CD4-positive, alpha-beta T cell treated with Interleukin-10 for 1 hour (primary cell): ENCODE measurements around the gene ZNF407.

Experiments used
- DNase-seq: peaks from one replicate; pipeline ENCODE4 v3.0.0-alpha.2; 2020

ZNF407 gene

GRCh38 chr18:75063615-75064512 is 466.2 kb downstream of the ZNF407 start:
- no peak for DNase-seq

DNA sequence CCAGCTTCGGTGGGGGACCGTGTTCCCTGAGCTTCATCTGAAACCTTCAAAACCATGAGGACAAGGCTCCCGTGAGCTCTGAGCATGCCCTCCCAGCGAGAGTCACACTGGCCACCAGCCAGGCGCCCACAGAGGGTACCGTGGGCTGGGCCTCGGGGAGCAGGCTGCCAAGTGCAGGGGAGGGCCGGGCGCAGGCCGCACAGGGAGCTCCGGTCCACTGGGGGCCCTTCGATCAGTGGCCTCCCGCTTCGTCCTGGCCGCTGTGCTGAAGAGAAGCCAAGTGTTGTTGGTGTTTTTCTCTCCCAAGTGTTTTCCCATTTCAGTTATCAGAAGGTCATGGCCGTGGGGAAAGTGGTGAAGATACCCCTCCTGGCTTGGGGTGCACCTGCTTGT is 466.8 kb downstream of the ZNF407 start:
- DNase-seq = no peak

DNA sequence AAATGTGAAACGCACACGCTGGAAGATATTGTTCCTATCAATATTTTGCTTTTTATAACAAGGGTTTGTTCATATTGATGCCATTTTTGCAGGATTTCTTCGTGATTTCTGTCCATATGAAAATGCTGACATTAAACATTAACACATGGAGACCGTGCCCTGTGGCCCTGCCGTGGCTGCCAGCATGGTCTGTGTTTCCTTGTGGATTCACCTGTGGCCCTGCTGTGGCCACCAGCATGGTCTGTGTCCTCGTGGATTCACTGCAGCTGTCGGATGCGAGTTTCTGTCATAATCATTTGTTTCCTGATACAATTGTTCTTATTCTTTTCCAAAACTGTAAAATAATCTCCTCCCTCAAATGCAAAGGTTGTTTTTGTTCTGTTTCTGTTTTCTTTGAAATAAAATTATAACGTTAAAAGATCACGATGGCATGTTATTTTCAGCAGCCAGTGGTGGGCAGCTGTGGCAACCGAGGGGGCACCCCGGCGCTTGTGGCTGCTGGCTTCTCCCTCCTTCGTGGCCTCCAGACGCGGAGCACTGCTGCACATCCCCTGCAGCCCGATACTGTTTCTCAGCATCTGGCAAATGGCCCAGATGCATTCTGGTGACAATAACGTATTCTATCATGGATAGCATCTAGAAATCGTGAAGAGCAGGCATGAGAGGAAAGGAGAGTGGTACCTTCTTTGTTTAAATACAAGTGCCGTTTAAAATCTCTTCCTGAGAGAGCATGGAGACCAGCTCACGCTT is 467.8 kb downstream of the ZNF407 start:
- no peak for DNase-seq

GRCh38 chr18:75066021-75066880 is 468.6 kb downstream of the ZNF407 start:
- no peak for DNase-seq

DNA sequence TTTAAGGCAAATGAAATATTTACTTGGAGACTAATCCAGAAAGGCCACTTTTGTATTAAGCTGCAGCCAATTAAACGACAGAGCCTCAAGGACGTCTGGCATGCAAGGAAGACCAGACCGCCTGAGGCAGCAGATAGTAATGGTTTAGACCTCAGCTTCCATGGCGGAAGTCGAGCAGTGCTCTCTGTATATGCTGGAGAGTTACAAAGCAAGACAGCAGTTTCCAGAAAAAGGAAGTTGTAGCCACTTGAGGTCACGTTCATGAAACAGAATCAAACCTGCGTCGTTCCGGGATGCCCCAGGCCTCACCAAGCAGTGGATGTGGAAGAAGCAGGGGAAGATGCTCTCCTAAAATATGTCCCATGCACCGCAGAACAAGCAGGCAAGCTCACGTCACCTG is 469.3 kb downstream of the ZNF407 start:
- DNase-seq = no peak

GRCh38 chr18:75067996-75068645 is 470.5 kb downstream of the ZNF407 start:
- no peak for DNase-seq

- no peak for DNase-seq
These were observed 471.2 kb downstream of the ZNF407 start for GRCh38 chr18:75068682-75069435.

GRCh38 chr18:75070235-75070624 is 472.6 kb downstream of the ZNF407 start:
- no peak for DNase-seq

GRCh38 chr18:75070625-75071483 is 473.2 kb downstream of the ZNF407 start:
- peak; percentile 72 for DNase-seq

DNA sequence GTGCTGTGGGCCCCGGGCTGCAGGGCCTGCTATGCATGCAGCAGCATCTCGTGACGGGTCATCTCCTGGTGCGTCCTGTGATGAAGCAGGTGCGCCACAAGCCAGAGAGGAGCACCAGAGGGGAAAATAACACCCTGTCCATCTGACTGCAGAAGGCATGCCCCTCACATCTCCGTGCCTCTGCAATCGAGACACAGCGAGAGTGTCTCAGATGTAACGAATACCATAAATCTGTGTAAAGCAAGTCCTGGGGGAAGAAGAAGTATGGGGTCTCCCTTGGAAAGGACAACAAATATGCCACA is 473.8 kb downstream of the ZNF407 start:
- no peak for DNase-seq

DNA sequence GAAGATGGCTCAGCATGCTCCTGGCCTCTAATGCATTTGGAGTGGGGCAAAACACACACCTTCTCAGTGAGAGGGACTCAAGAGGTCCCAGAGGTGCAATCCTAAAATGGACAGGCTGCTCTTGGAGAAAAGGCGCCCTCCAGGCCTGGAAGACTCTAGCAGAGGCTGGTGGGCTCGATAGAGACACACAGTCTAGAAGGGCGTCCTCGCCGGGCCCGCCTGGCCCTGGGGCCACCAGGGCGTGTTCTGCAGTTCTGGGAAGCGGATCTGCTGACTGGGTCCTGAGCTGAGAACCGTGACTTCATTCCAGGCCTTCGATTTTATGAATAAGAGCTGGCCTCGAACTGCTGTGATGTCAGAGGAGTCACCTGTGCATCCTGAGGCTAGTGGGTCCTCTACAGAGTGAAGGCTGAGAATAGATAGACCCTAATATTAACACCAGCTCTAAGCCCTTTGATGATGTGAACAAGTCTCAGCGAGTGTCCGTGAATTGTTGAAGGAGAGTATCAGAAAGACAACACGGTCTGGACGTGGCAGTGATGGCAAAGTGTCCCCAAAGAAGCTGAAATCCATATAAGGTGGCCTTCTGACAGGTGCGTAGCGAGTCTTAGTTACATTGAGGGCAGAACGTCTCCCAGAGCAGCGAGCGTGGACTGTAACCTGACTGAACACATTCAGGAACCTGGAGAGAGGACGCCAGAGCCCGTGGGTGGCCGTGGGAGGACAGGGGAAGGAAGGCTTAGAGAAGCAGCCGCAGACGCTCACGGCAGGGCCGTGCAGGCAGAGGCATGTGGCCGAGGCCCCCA is 474.4 kb downstream of the ZNF407 start:
- no peak for DNase-seq

- no peak for DNase-seq
These were observed 475.2 kb downstream of the ZNF407 start for GRCh38 chr18:75072672-75073371.

- no peak for DNase-seq
These were observed 476.0 kb downstream of the ZNF407 start for GRCh38 chr18:75073654-75074053.

- DNase-seq = no peak
These were observed 476.7 kb downstream of the ZNF407 start for GRCh38 chr18:75074196-75075015.

- DNase-seq = no peak
These were observed 477.3 kb downstream of the ZNF407 start for GRCh38 chr18:75075016-75075305.

DNA sequence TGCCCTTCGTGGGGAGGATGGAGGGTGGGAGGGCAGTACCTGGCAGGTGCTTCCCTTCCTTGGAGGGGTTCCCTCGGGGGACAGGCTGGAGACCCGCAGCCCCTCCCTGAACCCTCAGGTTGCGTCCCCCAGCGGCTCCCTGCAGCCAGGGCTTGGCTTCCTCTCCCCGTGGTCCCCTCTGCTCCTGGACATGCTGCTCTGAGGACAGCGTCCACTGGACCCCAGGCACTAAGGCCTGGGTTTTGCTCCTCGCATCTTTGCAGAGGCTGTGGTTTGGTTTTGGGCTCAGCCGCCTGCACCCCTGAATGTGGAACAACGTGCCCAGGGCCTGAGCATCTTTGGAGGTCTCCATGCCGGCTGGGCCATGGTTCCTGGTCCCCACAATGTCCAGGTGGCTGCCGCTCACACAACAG is 477.8 kb downstream of the ZNF407 start:
- DNase-seq = no peak

GRCh38 chr18:75076286-75076685 is 478.6 kb downstream of the ZNF407 start:
- no peak for DNase-seq

- DNase-seq = no peak
These were observed 483.8 kb downstream of the ZNF407 start for GRCh38 chr18:75081486-75081885.

DNA sequence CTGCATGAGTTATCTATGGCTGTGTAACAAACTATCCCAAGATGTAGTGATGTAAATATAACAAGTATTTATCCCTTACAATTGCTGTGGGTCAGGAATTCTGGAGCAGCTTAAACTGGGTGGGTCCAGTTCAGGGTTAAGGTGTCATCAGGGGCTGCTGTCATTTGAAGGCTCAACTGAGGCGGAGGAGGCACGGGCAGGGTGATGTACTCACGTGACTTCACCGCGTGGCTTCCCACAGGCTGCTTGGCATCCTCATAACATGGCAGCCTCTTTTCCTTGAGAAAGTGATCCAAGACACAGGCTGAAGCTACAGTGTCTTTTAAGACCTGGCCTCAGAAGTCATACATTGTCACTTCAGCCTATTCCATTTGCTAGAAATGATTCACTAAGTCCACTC is 485.5 kb downstream of the ZNF407 start:
- DNase-seq = no peak
